ENCODE data around the gene RNF39.
"Not testable (repeated sequence)": the region's sequence is repeated elsewhere in the genome, so short reads cannot be mapped to it uniquely, and the experiment has no call there.

- not testable (repeated sequence) for TF ChIP-seq CTCF (IDR thresholded peaks at IDR 0.05); POLR2A (IDR thresholded peaks at IDR 0.05); POLR2AphosphoS5 (IDR thresholded peaks at IDR 0.05; ENCODE audit: insufficient read depth in 1 of 2, low read depth in 1 of 2)
Observed at GRCh38 chr6:30118691-30119090, 43.1 kb upstream of the RNF39 start.

Measured in vagina (tissue), 2 donors.